SK-N-SH treated with all-trans-retinoic acid at 6 μM for 48 hours (cell line): ENCODE data around the gene TATDN3.
"Not testable (repeated sequence)": the region's sequence is repeated elsewhere in the genome, so short reads cannot be mapped to it uniquely, and the experiment has no call there.

Experiments used
- ATAC-seq: fragments of 200-7000 bp; cut with Tn5 transposase; 3 replicates; pipeline ENCODE4 v1.9.1; 2020; ENCODE audit warnings: mild to moderate bottlenecking, moderate library complexity
- ARNTL ChIP-seq: fragments of 450-650 bp; formaldehyde crosslinking; IDR thresholded peaks from 2 replicates; pipeline ENCODE4 v1.5.0; 2020; ENCODE audit warnings: low read depth, mild to moderate bottlenecking, moderate library complexity, borderline replicate concordance
- BACH2 ChIP-seq: fragments of 250-450 bp; sonication (Bioruptor Pico); IDR thresholded peaks from 2 replicates; pipeline ENCODE4 v1.9.0; 2021; ENCODE audit warnings: mild to moderate bottlenecking, borderline replicate concordance
- CREB5 ChIP-seq: fragments of 250-450 bp; sonication (Bioruptor Pico); IDR thresholded peaks from 2 replicates; pipeline ENCODE4 v1.5.1; 2020; ENCODE audit warnings: low read depth, mild to moderate bottlenecking, moderate library complexity
- CSDC2 ChIP-seq: fragments of 250-450 bp; sonication (Bioruptor Pico); IDR thresholded peaks from 2 replicates; pipeline ENCODE4 v1.5.0; 2020; ENCODE audit warnings: mild to moderate bottlenecking, moderate library complexity
- CSRNP3 ChIP-seq: fragments of 250-450 bp; sonication (Bioruptor Pico); IDR thresholded peaks from 2 replicates; pipeline ENCODE4 v1.5.1; 2021; ENCODE audit warnings: mild to moderate bottlenecking, moderate library complexity
- ESRRG ChIP-seq: fragments of 250-450 bp; sonication (Bioruptor Pico); IDR thresholded peaks from 2 replicates; pipeline ENCODE4 v1.6.1; 2021; ENCODE audit warnings: mild to moderate bottlenecking
- GLIS3 ChIP-seq: fragments of 250-450 bp; sonication (Bioruptor Pico); IDR thresholded peaks from 2 replicates; pipeline ENCODE4 v1.5.0; 2020; ENCODE audit warnings: mild to moderate bottlenecking, moderate library complexity
- ISL1 ChIP-seq: fragments of 250-450 bp; sonication (Bioruptor Pico); IDR thresholded peaks from 2 replicates; pipeline ENCODE4 v2.1.2; 2022; ENCODE audit warnings: mild to moderate bottlenecking, moderate library complexity
- PATZ1 ChIP-seq: fragments of 250-450 bp; sonication (Bioruptor Pico); IDR thresholded peaks from 2 replicates; pipeline ENCODE4 v1.8.0; 2020; ENCODE audit warnings: mild to moderate bottlenecking, moderate library complexity, borderline replicate concordance
- POU6F1 ChIP-seq: fragments of 250-450 bp; sonication (Bioruptor Pico); IDR thresholded peaks from 2 replicates; pipeline ENCODE4 v1.8.0; 2021; ENCODE audit warnings: low read depth, mild to moderate bottlenecking, moderate library complexity, borderline replicate concordance
- PPARA ChIP-seq: fragments of 250-450 bp; sonication (Bioruptor Pico); IDR thresholded peaks from 2 replicates; pipeline ENCODE4 v1.5.0; 2020; ENCODE audit warnings: mild to moderate bottlenecking, borderline replicate concordance
- RARB ChIP-seq: fragments of 250-450 bp; sonication (Bioruptor Pico); IDR thresholded peaks from 2 replicates; pipeline ENCODE4 v1.8.0; 2021; ENCODE audit warnings: mild to moderate bottlenecking, moderate library complexity
- SNAI2 ChIP-seq: fragments of 250-450 bp; sonication (Bioruptor Pico); IDR thresholded peaks from 2 replicates; pipeline ENCODE4 v1.5.0; 2020; ENCODE audit warnings: mild to moderate bottlenecking, moderate library complexity
- TCF4 ChIP-seq: fragments of 250-450 bp; sonication (Bioruptor Pico); IDR thresholded peaks from 2 replicates; pipeline ENCODE4 v1.8.0; 2021; ENCODE audit warnings: mild to moderate bottlenecking, moderate library complexity, borderline replicate concordance
- TOX ChIP-seq: fragments of 250-450 bp; sonication (Bioruptor Pico); IDR thresholded peaks from 2 replicates; pipeline ENCODE4 v1.8.0; 2021; ENCODE audit warnings: mild to moderate bottlenecking, moderate library complexity, borderline replicate concordance
- TSHZ2 ChIP-seq: fragments of 250-450 bp; sonication (Bioruptor Pico); IDR thresholded peaks from 2 replicates; pipeline ENCODE4 v1.5.0; 2020; ENCODE audit warnings: mild to moderate bottlenecking, moderate library complexity
- ZC3H10 ChIP-seq: fragments of 250-450 bp; sonication (Bioruptor Pico); IDR thresholded peaks from 2 replicates; pipeline ENCODE4 v1.5.1; 2021; ENCODE audit warnings: mild to moderate bottlenecking, moderate library complexity
- ZFP3 ChIP-seq: fragments of 250-450 bp; sonication (Bioruptor Pico); IDR thresholded peaks from 2 replicates; pipeline ENCODE4 v1.5.0; 2020; ENCODE audit warnings: mild to moderate bottlenecking, moderate library complexity
- ZNF565 ChIP-seq: fragments of 450-650 bp; formaldehyde crosslinking; conservative IDR thresholded peaks from 2 replicates; pipeline ENCODE4 v1.5.0; 2020; ENCODE audit warnings: low read depth, mild to moderate bottlenecking, moderate library complexity
- ZNF70 ChIP-seq: fragments of 450-650 bp; formaldehyde crosslinking; IDR thresholded peaks from 2 replicates; pipeline ENCODE4 v1.5.0; 2020; ENCODE audit warnings: mild to moderate bottlenecking, moderate library complexity
- ZNF8 ChIP-seq: fragments of 450-650 bp; formaldehyde crosslinking; IDR thresholded peaks from 2 replicates; pipeline ENCODE4 v1.5.0; 2020; ENCODE audit warnings: mild to moderate bottlenecking, moderate library complexity

Gene TATDN3

GRCh38 chr1:212838145-212838544, 46.5 kb downstream of the TATDN3 start (continued):
- TF ChIP-seq CSRNP3: no peak
- TF ChIP-seq, all 23 proteins: peak for 0

- not testable (repeated sequence) for ATAC-seq
Observed at GRCh38 chr1:212844521-212844920, 52.8 kb downstream of the TATDN3 start.

GRCh38 chr1:212847549-212847948, 55.9 kb downstream of the TATDN3 start, which contains the start of gene SPATA45:
SPATA45 (minus strand) TSS chr1:212847649; CDS start chr1:212836149, 11,500 bp downstream.
- ATAC-seq: no peak
- TF ChIP-seq SNAI2 (CRISPR knock-in tag) (no peak), ZNF70 (CRISPR knock-in tag) (no peak), ZC3H10 (CRISPR knock-in tag) (no peak), TCF4 (CRISPR knock-in tag) (no peak), TSHZ2 (CRISPR knock-in tag) (no peak), RARB (CRISPR knock-in tag) (no peak), GLIS3 (CRISPR knock-in tag) (no peak), ESRRG (CRISPR knock-in tag) (no peak), ZNF8 (CRISPR knock-in tag) (no peak), PATZ1 (no peak), ARNTL (no peak), ZFP3 (CRISPR knock-in tag) (no peak), POU6F1 (CRISPR knock-in tag) (no peak), CSDC2 (CRISPR knock-in tag) (no peak), CREB5 (CRISPR knock-in tag) (no peak), PPARA (CRISPR knock-in tag) (no peak), ISL1 (CRISPR knock-in tag) (no peak), ZNF565 (CRISPR knock-in tag) (no peak), TOX (CRISPR knock-in tag) (no peak)
- TF ChIP-seq, all 23 proteins: peak for 0

GRCh38 chr1:212852105-212852688, 60.5 kb downstream of the TATDN3 start:
- ATAC-seq: no peak
- TF ChIP-seq CSDC2 (CRISPR knock-in tag): no peak
- TF ChIP-seq PPARA (CRISPR knock-in tag): no peak
- no peak for TF ChIP-seq TCF4 (CRISPR knock-in tag)
- no peak for TF ChIP-seq TOX (CRISPR knock-in tag)
- no peak for TF ChIP-seq ESRRG (CRISPR knock-in tag)
- no peak for TF ChIP-seq ISL1 (CRISPR knock-in tag)
- TF ChIP-seq ZNF565 (CRISPR knock-in tag): no peak
- no peak for TF ChIP-seq ZFP3 (CRISPR knock-in tag)
- TF ChIP-seq CSRNP3: no peak
- no peak for TF ChIP-seq ZC3H10 (CRISPR knock-in tag)
- no peak for TF ChIP-seq ARNTL
- no peak for TF ChIP-seq CREB5 (CRISPR knock-in tag)
- TF ChIP-seq BACH2 (CRISPR knock-in tag): no peak
- no peak for TF ChIP-seq SNAI2 (CRISPR knock-in tag)
- TF ChIP-seq RARB (CRISPR knock-in tag): no peak
